ENCODE data around the gene GTPBP2.
A peak's percentile ranks its signal among the peaks of the same experiment; 100 is the strongest.
"Not testable (repeated sequence)": the region's sequence is repeated elsewhere in the genome, so short reads cannot be mapped to it uniquely, and the experiment has no call there.

Gene GTPBP2

DNA sequence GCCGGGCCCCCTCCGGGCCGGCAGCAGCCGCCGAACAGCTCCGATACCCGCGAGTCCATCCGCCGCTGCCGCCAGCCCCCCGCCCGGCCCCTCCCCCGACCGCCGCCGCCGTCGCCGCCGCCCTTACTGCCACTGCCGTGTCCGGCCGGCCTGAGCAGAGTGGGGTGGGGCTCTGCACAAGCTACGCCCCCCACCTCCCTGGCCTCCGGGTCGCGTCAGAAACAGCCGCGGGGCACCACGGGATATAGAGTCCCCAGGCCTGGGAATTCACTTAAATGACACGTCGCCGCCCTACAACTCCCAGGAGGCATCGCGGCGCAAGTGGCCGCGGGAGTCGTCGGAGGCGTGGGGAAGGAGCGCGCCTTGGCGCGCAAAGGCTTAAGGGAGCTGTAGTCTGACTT is at the start of gene GTPBP2:
GTPBP2 (minus strand) TSS at position 161 of the 401 bp plus-strand sequence; CDS start at position 59, 102 bp downstream.
- peak; percentile 96 for DNase-seq

DNA sequence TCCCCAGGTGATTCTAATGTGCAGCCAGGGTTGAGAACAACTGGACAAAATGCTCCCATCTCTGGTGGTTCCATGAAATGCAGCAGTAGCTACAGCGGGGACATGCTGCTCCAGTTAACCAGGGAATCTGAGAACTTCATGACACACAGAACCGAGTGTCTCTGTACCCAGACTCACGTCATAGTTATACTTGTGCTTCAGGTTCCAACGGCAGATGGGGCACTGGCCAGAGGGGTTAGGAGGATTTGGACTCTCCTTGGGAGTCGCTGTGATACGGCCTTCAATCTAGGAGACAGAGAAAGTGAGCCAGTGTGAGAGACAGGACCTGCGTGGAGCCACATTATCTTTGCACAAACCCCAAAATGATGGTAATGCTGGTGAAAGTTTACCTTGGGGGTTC is 49.3 kb upstream of the GTPBP2 start:
- DNase-seq, result no peak

DNA sequence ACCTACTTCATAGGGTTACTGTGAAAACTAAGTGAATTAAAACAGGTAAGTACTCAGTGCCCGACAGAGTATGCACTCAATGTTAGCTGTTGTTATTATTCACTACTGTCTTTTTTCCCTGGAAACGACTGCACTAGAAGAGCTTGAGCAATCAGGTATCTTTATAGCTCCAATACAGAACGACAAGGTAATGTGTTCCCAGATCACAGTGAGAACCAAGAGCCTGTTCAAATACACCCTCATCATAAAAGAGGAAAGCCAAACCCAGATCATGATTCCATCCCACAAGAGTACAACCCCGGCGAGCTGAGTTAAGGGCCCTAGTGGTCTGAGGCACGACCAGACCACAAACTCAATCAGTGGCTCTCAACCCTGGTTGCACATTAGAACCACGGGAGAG is 48.7 kb upstream of the GTPBP2 start:
- no peak for DNase-seq

DNA sequence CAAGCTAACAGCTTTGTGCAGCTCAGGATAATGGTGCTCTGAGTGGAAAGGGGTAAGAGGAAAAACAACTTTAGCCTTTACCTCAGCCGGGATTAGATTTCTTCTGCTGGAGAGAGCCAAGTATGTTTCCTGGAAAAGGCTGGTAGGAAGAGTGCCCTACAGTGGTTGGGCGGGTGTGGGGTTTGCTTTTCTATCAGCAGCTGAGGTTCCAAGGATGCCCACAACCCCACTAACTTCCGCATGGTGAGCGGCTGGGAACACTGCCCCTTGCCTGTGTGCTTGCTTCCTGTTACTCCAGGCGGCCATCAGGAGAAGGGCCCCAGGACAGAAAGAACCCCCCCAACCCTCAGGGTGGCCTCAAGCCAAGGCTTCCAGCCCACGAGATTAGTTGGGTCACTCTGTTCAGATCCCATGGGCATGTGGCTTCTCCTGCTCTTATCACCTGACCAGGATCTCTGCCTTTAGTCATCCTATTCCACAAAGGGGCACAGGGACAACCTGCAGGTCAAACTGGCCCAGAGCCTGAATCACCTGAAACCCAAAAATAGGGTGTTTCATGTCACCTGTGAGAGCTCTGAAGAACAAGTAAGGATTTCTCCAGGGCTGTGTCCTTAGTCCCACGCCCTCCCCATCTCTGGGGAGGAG is 48.0 kb upstream of the GTPBP2 start:
- no peak for DNase-seq

- DNase-seq, result no peak
These were observed 45.9 kb upstream of the GTPBP2 start for GRCh38 chr6:43674921-43675320.

- no peak for DNase-seq
These were observed 45.2 kb upstream of the GTPBP2 start for GRCh38 chr6:43674291-43674690.

DNA sequence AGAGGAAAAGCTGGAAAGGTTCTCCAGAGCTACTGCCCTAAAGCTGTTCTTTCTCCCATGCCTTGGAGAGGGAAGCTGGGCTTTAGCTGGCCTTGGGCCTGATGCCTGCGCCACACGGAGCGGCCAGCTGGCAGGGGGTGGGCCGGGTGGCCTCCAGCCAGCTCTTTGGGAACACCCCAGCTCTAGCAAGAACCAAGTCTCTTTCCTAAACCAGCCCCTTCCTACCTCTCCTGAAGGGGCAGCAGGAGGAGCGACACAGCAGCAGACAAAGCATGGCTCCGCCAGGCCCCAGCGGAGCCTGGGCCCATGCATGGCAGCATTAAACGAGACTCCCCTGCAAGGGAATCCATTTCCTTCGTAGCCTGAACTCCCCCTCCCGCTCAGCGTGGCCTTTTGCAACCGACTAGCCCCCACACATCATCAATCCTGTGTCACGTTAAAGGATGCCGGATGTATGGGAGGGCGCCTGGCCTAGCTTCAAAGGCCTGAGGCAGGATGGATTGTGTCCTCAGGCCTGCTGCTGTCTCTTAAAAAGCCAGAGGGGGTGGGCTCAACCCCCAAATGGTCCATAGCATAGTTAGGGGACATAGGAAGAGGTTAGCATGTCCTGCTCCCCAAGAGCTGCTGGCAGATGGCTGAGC is 44.5 kb upstream of the GTPBP2 start:
- DNase-seq, result no peak

- no peak for DNase-seq
These were observed 43.0 kb upstream of the GTPBP2 start for GRCh38 chr6:43671801-43672690.

DNA sequence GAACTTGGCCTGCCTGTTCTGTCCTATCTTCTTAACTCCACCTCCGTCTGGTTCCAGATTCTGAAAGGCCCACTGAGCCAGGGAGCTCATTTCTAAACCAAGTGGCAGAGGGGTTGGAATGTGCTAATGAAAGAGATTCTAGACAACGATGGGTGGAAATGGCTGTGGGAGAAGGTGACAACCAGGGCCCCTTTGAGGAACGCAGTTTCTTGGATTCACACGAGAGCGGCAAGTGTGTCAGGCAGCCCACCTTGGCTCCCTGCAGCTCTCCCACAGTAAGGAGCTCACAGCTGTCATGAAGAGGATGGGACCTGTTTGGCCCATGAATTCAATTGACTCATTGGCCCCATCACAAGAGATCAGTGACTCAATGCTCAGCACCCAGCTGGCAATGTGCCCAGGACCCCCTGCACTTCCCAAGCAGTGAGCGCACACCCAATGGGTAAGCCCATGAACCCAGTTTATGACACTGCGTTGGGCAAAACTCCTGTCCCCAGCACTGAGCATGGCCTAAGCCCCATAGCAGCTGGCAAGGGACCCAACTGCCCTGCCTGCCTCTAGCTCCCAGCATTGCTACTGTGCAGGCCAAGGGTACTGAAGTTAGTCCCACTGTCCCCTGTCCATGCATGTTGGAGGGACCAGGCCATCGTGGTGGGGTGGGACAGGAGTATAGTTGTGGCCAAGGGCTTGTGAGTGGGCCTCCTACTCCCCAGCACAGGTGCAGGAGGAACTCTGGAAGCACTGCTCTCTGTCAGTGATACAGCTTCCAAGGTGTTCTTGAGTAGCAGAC is 42.1 kb upstream of the GTPBP2 start:
- no peak for DNase-seq

DNA sequence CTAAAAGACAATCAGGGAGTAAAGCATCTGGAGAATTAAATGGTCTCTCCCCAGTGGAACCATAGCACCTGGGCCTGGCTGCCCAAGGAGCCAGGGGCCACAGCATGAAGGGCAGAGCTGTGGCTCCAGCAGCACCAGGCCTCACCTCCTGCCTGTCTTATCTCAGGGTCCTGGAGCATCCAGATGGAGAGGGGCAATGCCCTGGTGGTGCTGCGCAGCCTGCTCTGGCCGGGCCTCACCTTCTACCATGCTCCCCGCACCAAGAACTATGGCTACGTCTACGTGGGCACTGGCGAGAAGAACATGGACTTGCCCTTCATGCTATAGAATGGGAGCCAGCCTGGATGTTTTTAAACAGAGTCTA is 41.5 kb upstream of the GTPBP2 start:
- no peak for DNase-seq

- DNase-seq, result no peak
These were observed 41.0 kb upstream of the GTPBP2 start for GRCh38 chr6:43669922-43670622.

DNA sequence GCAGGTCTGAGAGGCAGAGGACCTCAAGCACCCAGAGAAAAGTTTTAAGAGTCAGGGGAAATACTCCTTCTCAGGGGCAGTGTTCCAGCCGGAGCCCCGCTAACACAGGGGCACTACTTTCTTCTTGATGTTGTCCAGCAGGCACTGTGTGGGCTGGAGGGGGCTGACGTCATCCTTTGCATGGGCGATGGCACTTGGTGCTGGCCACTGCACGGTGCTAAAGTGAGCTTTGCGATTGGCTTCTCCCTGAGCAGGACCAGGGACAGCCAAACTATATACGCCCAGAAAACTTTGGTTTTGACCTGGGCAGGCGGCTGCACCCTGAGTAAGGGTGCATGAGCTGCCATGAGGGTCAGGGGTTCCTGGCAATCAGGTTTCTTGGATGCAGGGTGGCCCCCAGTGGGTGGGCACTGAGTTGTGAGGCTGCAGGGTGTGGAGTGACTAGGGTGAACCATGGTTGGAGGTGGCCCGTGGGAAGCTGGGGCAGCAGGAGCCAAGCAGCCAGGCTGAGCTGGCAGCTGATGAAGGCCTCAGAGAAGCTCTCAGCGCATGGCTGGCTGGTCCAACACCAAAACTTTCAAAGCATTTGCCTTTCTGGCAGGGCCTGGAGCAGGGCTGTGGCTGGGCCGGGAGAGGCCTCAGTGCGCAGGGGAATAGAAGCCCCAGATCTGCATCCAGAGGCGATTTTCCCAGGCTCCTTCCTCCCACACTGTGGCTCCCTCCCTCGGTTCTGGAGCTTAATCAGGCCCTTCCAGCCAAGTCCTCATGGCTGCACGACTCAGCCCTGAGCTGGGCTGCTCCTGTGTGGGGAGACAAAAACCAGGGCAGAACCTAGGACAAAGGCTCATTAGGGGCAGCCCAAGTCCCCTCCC is 40.2 kb upstream of the GTPBP2 start:
- no peak for DNase-seq

DNA sequence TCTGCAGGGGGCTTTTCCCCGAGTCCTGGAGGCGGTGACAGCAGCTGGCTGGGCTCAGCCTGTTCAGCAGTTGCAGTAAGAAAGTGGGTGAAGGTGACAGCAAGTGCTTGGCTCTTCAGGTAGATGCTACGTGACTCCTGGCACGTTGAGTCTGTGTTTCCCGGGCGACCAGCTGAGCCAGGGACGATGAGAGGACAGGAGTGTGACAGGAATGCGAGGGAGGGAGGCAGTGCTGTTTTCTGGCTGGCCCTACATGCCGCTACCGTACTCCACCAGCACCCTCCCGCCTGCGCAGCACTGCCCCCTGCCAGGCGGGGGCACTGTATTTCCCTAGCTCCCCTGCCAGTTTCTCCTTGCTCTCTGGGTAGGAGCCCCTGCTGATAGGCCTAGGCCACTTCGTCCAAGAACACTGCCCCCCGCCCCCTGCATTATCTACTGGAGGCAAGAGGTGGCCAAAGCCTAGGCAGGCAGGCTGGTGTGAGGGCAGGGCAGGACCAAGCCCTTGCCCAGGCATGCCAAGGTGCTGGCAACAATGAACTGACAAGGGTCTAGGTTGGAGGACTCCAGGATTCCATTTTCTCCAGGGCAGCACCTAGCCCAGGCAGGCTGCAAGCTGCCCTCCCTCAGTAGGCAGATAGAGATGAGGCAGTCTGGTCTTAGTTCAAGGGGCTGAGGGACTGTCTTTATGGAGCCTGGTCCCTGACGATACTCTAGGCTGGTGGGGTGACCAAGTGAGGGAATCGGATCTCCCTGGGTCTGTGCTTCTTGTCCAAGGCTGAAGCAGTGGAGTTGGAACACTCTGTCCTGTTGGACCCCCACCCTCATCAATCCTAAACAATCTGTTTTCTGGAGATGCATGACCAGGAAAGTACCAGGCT is 39.3 kb upstream of the GTPBP2 start:
- peak; percentile 81 for DNase-seq

DNA sequence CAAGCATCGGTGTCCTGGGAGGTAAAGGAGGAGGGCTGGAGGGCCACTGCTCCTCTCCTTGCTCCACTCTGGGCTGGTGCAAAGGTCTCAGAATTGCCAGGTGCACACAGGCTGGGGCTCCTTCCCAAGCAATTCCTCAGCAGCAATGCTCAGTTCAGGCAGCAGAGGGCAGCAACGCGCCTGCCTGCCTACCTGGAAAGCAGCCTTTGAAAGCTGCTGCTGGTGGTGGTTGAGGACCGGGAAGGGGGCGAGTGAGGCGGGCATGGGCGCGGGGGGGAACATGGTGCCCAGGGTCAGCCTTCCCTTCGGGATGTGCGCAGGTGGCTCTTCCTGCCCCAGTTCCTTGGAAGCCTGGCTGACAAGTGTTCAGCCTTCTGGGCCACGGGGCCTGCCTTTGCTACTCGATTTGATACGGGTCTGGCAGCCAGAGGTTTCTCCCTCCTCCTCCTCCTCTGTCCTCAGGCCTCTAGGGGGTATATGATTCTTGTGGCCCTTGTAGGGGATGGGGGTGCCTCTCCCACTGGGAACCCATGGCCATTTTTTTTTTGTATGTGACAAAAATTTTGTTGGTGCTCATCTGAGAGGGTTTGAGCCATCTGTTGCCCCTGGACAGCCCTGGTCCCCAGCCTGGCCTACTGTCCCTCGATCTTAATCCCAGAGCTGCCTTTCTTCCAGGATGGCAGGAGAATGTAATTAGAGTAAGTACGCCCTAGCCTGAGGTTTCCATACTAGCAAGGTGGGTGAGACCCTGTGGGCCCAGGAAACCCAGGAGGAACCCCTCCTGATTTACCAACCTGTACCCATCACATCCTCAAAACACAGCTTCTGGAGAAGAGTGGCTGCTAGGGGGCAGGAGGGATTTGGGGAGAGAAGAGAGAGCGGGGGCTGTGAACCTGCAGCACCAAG is 38.4 kb upstream of the GTPBP2 start:
- DNase-seq, result peak; percentile 97

DNA sequence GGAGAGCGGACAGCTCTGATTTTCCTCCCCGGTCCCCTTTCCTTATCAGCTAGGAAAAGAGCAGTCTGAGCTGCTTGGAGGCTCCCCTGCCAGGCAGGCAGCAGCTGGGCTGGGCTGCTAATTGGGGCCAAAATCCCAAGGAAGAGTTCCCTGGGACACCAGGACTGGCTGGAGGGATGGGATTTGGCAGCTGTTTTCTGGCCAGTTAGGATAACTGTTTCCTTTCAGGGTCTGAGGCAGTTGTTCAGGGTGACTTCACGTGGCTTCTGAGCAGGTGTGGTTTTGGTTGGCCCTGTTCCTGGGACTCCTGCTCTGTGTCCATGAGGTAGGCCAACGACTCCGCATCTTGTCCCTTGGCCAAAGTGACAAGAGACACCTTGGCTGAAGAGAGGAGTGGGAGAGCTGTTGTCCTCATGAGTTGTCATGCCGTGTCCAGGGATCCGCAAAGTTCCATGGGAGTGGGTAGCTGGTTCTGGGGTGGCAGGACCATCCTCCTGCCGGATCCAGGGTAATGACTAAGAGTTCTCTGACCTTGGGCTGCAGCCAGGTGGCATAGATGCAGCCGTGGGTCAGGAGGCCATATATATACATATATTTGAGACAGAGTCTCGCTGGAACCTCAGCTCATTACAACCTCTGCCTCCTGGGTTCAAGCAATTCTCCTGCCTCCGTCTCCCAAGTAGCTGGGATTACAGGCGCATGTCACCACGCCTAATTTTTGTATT is 37.3 kb upstream of the GTPBP2 start:
- no peak for DNase-seq

GRCh38 chr6:43665376-43665775 is 36.3 kb upstream of the GTPBP2 start:
- DNase-seq, result no peak

GRCh38 chr6:43662948-43663347 is 33.9 kb upstream of the GTPBP2 start:
- DNase-seq, result not testable (repeated sequence)

GRCh38 chr6:43658161-43658560 is 29.1 kb upstream of the GTPBP2 start:
- DNase-seq, result no peak
